ENCODE measurements around the gene PLSCR1. TPM values are rescaled to one million over a fixed set of nuclear protein-coding genes. Genes with fewer than 3 reads are reported as not detected.
A peak's percentile ranks its signal among the peaks of the same experiment; 100 is the strongest.

Gene PLSCR1
- total RNA-seq, 1 experiment from 2014 or later = 62.8 TPM

GRCh38 chr3:146566138-146566537, 21.7 kb upstream of the PLSCR1 start:
- H3K27me3 Mint-ChIP-seq (ENCODE audit: insufficient read depth, unreplicated experiment) = no peaks in the 10 kb centered on the region
- BruUV-seq (replicated peaks) = no TSS peak
- no peaks in the 10 kb centered on the region for H3K9me3 Mint-ChIP-seq (ENCODE audit: unreplicated experiment)
- intact Hi-C loops (cut with micrococcal nuclease) = no loop called here
- H3K4me3 Mint-ChIP-seq (ENCODE audit: unreplicated experiment) = no peak overlapping the region
- ChIA-PET POLR2A (interaction anchor here (0.8 kb wide), 1 partner anchor 17 kb away, joined by 3 read pairs; no protein-coding TSS in a partner anchor), CTCF (interaction anchor here (0.6 to 1.1 kb wide), 2 partner anchors 11 to 780 kb away, joined by 3 to 4 read pairs; no protein-coding TSS in a partner anchor)
- no peak overlapping the region for H3K27ac Mint-ChIP-seq (ENCODE audit: low read depth, unreplicated experiment)
- no peak for TF ChIP-seq CTCF (IDR thresholded peaks at IDR 0.05; ENCODE audit: unreplicated experiment)
- peaks cover 22% of the 10 kb centered on the region for H3K4me1 Mint-ChIP-seq (ENCODE audit: insufficient read depth, unreplicated experiment)
- no peak for DNase-seq (ENCODE audit: unreplicated experiment)
- H3K36me3 Mint-ChIP-seq (ENCODE audit: insufficient read depth, unreplicated experiment) = no peaks in the 10 kb centered on the region

- Mint-ChIP-seq H3K4me1 (ENCODE audit: insufficient read depth, unreplicated experiment) (peaks cover 27% of the 10 kb centered on the region), H3K9me3 (ENCODE audit: unreplicated experiment) (no peaks in the 10 kb centered on the region), H3K27ac (ENCODE audit: low read depth, unreplicated experiment) (peak overlapping the region; percentile 83), H3K27me3 (ENCODE audit: insufficient read depth, unreplicated experiment) (no peaks in the 10 kb centered on the region), H3K36me3 (ENCODE audit: insufficient read depth, unreplicated experiment) (no peaks in the 10 kb centered on the region), H3K4me3 (ENCODE audit: unreplicated experiment) (peak overlapping the region; percentile 4)
- TF ChIP-seq CTCF (IDR thresholded peaks at IDR 0.05; ENCODE audit: unreplicated experiment) = no peak
- intact Hi-C loops (cut with micrococcal nuclease) = no loop called here
- no TSS peak for BruUV-seq (replicated peaks)
- DNase-seq (ENCODE audit: unreplicated experiment) = peak; percentile 24
- ChIA-PET CTCF (interaction anchor here (0.8 to 3.0 kb wide), 3 partner anchors 10 to 374 kb away, joined by 3 to 7 read pairs (median 3); no protein-coding TSS in a partner anchor), POLR2A (interaction anchor here (0.6 to 1.5 kb wide), 3 partner anchors 10 to 19 kb away, joined by 3 to 5 read pairs (median 4); partner anchors contain the start of gene PLSCR1)
Measured at GRCh38 chr3:146561879-146562278, 17.5 kb upstream of the PLSCR1 start.

- BruUV-seq (replicated peaks) = TSS peak; percentile 85
Measured at GRCh38 chr3:146561463-146561862, 17.1 kb upstream of the PLSCR1 start.

GRCh38 chr3:146560678-146561077, 16.3 kb upstream of the PLSCR1 start:
- no TSS peak for BruUV-seq (replicated peaks)
- intact Hi-C loops (cut with micrococcal nuclease) = no loop called here
- TF ChIP-seq CTCF (IDR thresholded peaks at IDR 0.05; ENCODE audit: unreplicated experiment) = no peak
- Mint-ChIP-seq H3K27me3 (ENCODE audit: insufficient read depth, unreplicated experiment) (no peaks in the 10 kb centered on the region), H3K36me3 (ENCODE audit: insufficient read depth, unreplicated experiment) (no peaks in the 10 kb centered on the region), H3K4me3 (ENCODE audit: unreplicated experiment) (no peak overlapping the region), H3K27ac (ENCODE audit: low read depth, unreplicated experiment) (peak overlapping the region; percentile 83), H3K4me1 (ENCODE audit: insufficient read depth, unreplicated experiment) (peaks cover 15% of the 10 kb centered on the region), H3K9me3 (ENCODE audit: unreplicated experiment) (no peaks in the 10 kb centered on the region)
- POLR2A ChIA-PET = interaction anchor here (1.1 kb wide), 1 partner anchor 20 kb away, joined by 4 read pairs; no protein-coding TSS in a partner anchor
- CTCF ChIA-PET = interaction anchor here (3.0 kb wide), 1 partner anchor 9 kb away, joined by 7 read pairs; no protein-coding TSS in a partner anchor
- no peak for DNase-seq (ENCODE audit: unreplicated experiment)

More at GRCh38 chr3:146561463-146561862, 17.1 kb upstream of the PLSCR1 start:
- H3K36me3 Mint-ChIP-seq (ENCODE audit: insufficient read depth, unreplicated experiment) = no peaks in the 10 kb centered on the region
- H3K4me3 Mint-ChIP-seq (ENCODE audit: unreplicated experiment) = peak overlapping the region; percentile 4
- H3K4me1 Mint-ChIP-seq (ENCODE audit: insufficient read depth, unreplicated experiment) = peaks cover 23% of the 10 kb centered on the region
- intact Hi-C loops (cut with micrococcal nuclease) = no loop called here
- no peaks in the 10 kb centered on the region for H3K9me3 Mint-ChIP-seq (ENCODE audit: unreplicated experiment)
- DNase-seq (ENCODE audit: unreplicated experiment) = no peak
- peak overlapping the region; percentile 83 for H3K27ac Mint-ChIP-seq (ENCODE audit: low read depth, unreplicated experiment)
- no peaks in the 10 kb centered on the region for H3K27me3 Mint-ChIP-seq (ENCODE audit: insufficient read depth, unreplicated experiment)
- ChIA-PET CTCF (interaction anchor here (0.8 to 3.0 kb wide), 2 partner anchors 10 to 374 kb away, joined by 3 to 7 read pairs; no protein-coding TSS in a partner anchor), POLR2A (interaction anchor here (1.1 to 1.5 kb wide), 3 partner anchors 10 to 20 kb away, joined by 4 to 5 read pairs (median 4); partner anchors contain the start of gene PLSCR1)
- TF ChIP-seq CTCF (IDR thresholded peaks at IDR 0.05; ENCODE audit: unreplicated experiment) = no peak

Measured in MCF 10A (cell line).